HEK293 (cell line): ENCODE results near the gene KRTAP6-3.

Experiments used
- CTCF ChIA-PET: fragments of 350-600 bp; formaldehyde crosslinking; extraction: SDS; loops from one replicate; lab custom pipeline; 2021; ENCODE audit warnings: antibody characterized with exemption; lab: Yijun Ruan, JAX
- POLR2A ChIA-PET: fragments of 300-600 bp; formaldehyde crosslinking; extraction: SDS; loops from one replicate; lab custom pipeline; 2020; ENCODE audit warnings: antibody characterized with exemption, inconsistent platforms; lab: Yijun Ruan, JAX
- H3K27ac ChIP-seq: fragments of 200-500 bp; sonication (Bioruptor generic); 2 replicates; pipeline ENCODE4 v1.5.1; 2014; ENCODE audit warnings: low read depth, low read length, control low read depth, inconsistent platforms; ENCODE audit errors: extremely low read depth
- H3K36me3 ChIP-seq, 2 experiments: fragments of 200-500 bp in 1 of 2; sonication (Bioruptor generic) in 1 of 2; 1 replicate in 1 of 2; 2 replicates in 1 of 2; pipeline ENCODE4 v1.5.1; 2014 to 2017; ENCODE audit warnings: inconsistent platforms in 2 of 2, low read length in 2 of 2; ENCODE audit not compliant: control insufficient read depth in 2 of 2, insufficient read depth in 1 of 2
- H3K4me1 ChIP-seq: fragments of 200-500 bp; sonication (Bioruptor generic); 2 replicates; pipeline ENCODE4 v1.5.1; 2014; ENCODE audit warnings: mild to moderate bottlenecking, low read length, inconsistent platforms; ENCODE audit not compliant: control insufficient read depth, insufficient read depth
- H3K4me3 ChIP-seq: 2 replicates; pipeline ENCODE4 v1.5.1; 2011; ENCODE audit warnings: low read depth, mild to moderate bottlenecking, control low read depth, low read length, moderate library complexity
- H3K9me3 ChIP-seq: fragments of 200-500 bp; sonication (Bioruptor generic); 2 replicates; pipeline ENCODE4 v1.5.1; 2014; ENCODE audit warnings: low read depth, low read length, inconsistent platforms; ENCODE audit not compliant: control insufficient read depth, insufficient read depth
- GLIS2 ChIP-seq: fragments of 450-650 bp; formaldehyde crosslinking; IDR thresholded peaks from 2 replicates; pipeline ENCODE4 v1.5.1; 2016; ENCODE audit warnings: missing biosample characterization, missing genetic modification characterization
- SP7 ChIP-seq: fragments of 450-650 bp; formaldehyde crosslinking; IDR thresholded peaks from 2 replicates; pipeline ENCODE4 v1.5.1; 2016; ENCODE audit warnings: missing biosample characterization, missing genetic modification characterization
- ZBTB10 ChIP-seq: fragments of 450-650 bp; formaldehyde crosslinking; IDR thresholded peaks from 2 replicates; pipeline ENCODE4 v1.5.1; 2016; ENCODE audit warnings: missing biosample characterization, missing genetic modification characterization
- ZBTB7A ChIP-seq: fragments of 450-650 bp; formaldehyde crosslinking; IDR thresholded peaks from 2 replicates; pipeline ENCODE4 v1.5.1; 2016; ENCODE audit warnings: low read depth, missing biosample characterization, missing genetic modification characterization
- ZFHX2 ChIP-seq: fragments of 450-650 bp; formaldehyde crosslinking; conservative IDR thresholded peaks from 2 replicates; pipeline ENCODE4 v1.5.1; 2016; ENCODE audit warnings: missing biosample characterization, missing genetic modification characterization
- ZFP69B ChIP-seq: fragments of 450-650 bp; formaldehyde crosslinking; IDR thresholded peaks from 2 replicates; pipeline ENCODE4 v1.5.1; 2016; ENCODE audit warnings: missing biosample characterization, missing genetic modification characterization
- ZNF121 ChIP-seq: fragments of 450-650 bp; formaldehyde crosslinking; IDR thresholded peaks from 2 replicates; pipeline ENCODE4 v1.5.1; 2016; ENCODE audit warnings: missing biosample characterization, missing genetic modification characterization
- ZNF18 ChIP-seq: fragments of 450-650 bp; formaldehyde crosslinking; IDR thresholded peaks from 2 replicates; pipeline ENCODE4 v1.5.1; 2016; ENCODE audit warnings: missing biosample characterization, missing genetic modification characterization
- ZNF214 ChIP-seq: fragments of 450-650 bp; formaldehyde crosslinking; IDR thresholded peaks from 2 replicates; pipeline ENCODE4 v1.5.1; 2017; ENCODE audit warnings: missing biosample characterization, mild to moderate bottlenecking, missing genetic modification characterization, borderline replicate concordance
- ZNF248 ChIP-seq: fragments of 450-650 bp; formaldehyde crosslinking; IDR thresholded peaks from 2 replicates; pipeline ENCODE4 v1.5.1; 2017; ENCODE audit warnings: missing biosample characterization, missing genetic modification characterization
- ZNF302 ChIP-seq: fragments of 450-650 bp; formaldehyde crosslinking; IDR thresholded peaks from 2 replicates; pipeline ENCODE4 v1.5.1; 2016; ENCODE audit warnings: missing biosample characterization, missing genetic modification characterization, low read depth
- ZNF362 ChIP-seq: fragments of 450-650 bp; formaldehyde crosslinking; IDR thresholded peaks from 2 replicates; pipeline ENCODE4 v1.5.1; 2016; ENCODE audit warnings: missing biosample characterization, missing genetic modification characterization
- ZNF366 ChIP-seq: fragments of 450-650 bp; formaldehyde crosslinking; conservative IDR thresholded peaks from 2 replicates; pipeline ENCODE4 v1.5.1; 2016; ENCODE audit warnings: missing biosample characterization, missing genetic modification characterization
- ZNF48 ChIP-seq: fragments of 450-650 bp; formaldehyde crosslinking; IDR thresholded peaks from 2 replicates; pipeline ENCODE4 v1.5.1; 2016; ENCODE audit warnings: missing biosample characterization, missing genetic modification characterization
- ZNF544 ChIP-seq: fragments of 450-650 bp; formaldehyde crosslinking; IDR thresholded peaks from 2 replicates; pipeline ENCODE4 v1.5.0; 2017; ENCODE audit warnings: missing biosample characterization, missing genetic modification characterization
- ZNF555 ChIP-seq: fragments of 450-650 bp; formaldehyde crosslinking; conservative IDR thresholded peaks from 2 replicates; pipeline ENCODE4 v1.5.1; 2017; ENCODE audit warnings: missing biosample characterization, mild to moderate bottlenecking, missing genetic modification characterization, inconsistent platforms
- ZNF600 ChIP-seq: fragments of 450-650 bp; formaldehyde crosslinking; IDR thresholded peaks from 2 replicates; pipeline ENCODE4 v1.5.1; 2016; ENCODE audit warnings: missing biosample characterization, missing genetic modification characterization
- ZNF626 ChIP-seq: fragments of 450-650 bp; sonication (Bioruptor Pico); formaldehyde crosslinking; IDR thresholded peaks from 2 replicates; pipeline ENCODE4 v1.5.1; 2018; ENCODE audit warnings: missing biosample characterization, missing genetic modification characterization, inconsistent platforms
- ZNF660 ChIP-seq: fragments of 450-650 bp; IDR thresholded peaks from 2 replicates; pipeline ENCODE4 v1.5.1; 2018; ENCODE audit warnings: missing biosample characterization, mild to moderate bottlenecking, missing genetic modification characterization
- ZNF830 ChIP-seq: fragments of 450-650 bp; IDR thresholded peaks from 2 replicates; pipeline ENCODE4 v1.5.0; 2018; ENCODE audit warnings: missing biosample characterization, missing genetic modification characterization, low read depth, mild to moderate bottlenecking, moderate library complexity
- ZSCAN16 ChIP-seq: fragments of 450-650 bp; formaldehyde crosslinking; IDR thresholded peaks from 2 replicates; pipeline ENCODE4 v1.5.1; 2016; ENCODE audit warnings: missing biosample characterization, missing genetic modification characterization
- ZSCAN4 ChIP-seq: fragments of 450-650 bp; formaldehyde crosslinking; IDR thresholded peaks from 2 replicates; pipeline ENCODE4 v1.5.1; 2017; ENCODE audit warnings: missing biosample characterization, missing genetic modification characterization
- TF ChIP-seq, protein P1 (sequence below): fragments of 450-650 bp; formaldehyde crosslinking; conservative IDR thresholded peaks from 2 replicates; pipeline ENCODE4 v1.5.1; 2016; ENCODE audit warnings: low read depth, missing biosample characterization, missing genetic modification characterization
- TF ChIP-seq, protein P2 (sequence below): fragments of 450-650 bp; formaldehyde crosslinking; IDR thresholded peaks from 2 replicates; pipeline ENCODE4 v1.5.1; 2017; ENCODE audit warnings: missing biosample characterization, missing genetic modification characterization

Gene KRTAP6-3

GRCh38 chr21:30563630-30564029 is 28.6 kb upstream of the KRTAP6-3 start:
- H3K27ac ChIP-seq = no peak overlapping the region
- no peaks in the 10 kb centered on the region for H3K36me3 ChIP-seq
- H3K4me3 ChIP-seq = no peak overlapping the region
- POLR2A ChIA-PET = no interaction called here
- CTCF ChIA-PET = no interaction called here
- H3K9me3 ChIP-seq = no peaks in the 10 kb centered on the region
- H3K4me1 ChIP-seq = no peaks in the 10 kb centered on the region
- TF ChIP-seq, protein P1, sequence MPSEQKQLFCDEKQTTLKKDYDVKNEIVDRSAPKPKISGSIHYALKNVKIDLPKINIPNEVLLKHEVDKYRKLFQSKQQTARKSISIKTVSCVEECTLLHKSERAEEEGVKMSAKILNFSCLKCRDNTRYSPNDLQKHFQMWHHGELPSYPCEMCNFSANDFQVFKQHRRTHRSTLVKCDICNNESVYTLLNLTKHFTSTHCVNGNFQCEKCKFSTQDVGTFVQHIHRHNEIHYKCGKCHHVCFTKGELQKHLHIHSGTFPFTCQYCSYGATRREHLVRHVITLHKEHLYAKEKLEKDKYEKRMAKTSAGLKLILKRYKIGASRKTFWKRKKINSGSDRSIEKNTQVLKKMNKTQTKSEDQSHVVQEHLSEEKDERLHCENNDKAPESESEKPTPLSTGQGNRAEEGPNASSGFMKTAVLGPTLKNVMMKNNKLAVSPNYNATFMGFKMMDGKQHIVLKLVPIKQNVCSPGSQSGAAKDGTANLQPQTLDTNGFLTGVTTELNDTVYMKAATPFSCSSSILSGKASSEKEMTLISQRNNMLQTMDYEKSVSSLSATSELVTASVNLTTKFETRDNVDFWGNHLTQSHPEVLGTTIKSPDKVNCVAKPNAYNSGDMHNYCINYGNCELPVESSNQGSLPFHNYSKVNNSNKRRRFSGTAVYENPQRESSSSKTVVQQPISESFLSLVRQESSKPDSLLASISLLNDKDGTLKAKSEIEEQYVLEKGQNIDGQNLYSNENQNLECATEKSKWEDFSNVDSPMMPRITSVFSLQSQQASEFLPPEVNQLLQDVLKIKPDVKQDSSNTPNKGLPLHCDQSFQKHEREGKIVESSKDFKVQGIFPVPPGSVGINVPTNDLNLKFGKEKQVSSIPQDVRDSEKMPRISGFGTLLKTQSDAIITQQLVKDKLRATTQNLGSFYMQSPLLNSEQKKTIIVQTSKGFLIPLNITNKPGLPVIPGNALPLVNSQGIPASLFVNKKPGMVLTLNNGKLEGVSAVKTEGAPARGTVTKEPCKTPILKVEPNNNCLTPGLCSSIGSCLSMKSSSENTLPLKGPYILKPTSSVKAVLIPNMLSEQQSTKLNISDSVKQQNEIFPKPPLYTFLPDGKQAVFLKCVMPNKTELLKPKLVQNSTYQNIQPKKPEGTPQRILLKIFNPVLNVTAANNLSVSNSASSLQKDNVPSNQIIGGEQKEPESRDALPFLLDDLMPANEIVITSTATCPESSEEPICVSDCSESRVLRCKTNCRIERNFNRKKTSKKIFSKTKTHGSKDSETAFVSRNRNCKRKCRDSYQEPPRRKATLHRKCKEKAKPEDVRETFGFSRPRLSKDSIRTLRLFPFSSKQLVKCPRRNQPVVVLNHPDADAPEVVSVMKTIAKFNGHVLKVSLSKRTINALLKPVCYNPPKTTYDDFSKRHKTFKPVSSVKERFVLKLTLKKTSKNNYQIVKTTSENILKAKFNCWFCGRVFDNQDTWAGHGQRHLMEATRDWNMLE = no peak
- TF ChIP-seq ZFP69B (no peak), ZNF302 (tag by site-specific recombination) (no peak), ZNF830 (tag by site-specific recombination) (no peak), ZNF544 (tag by site-specific recombination) (no peak), ZNF555 (tag by site-specific recombination) (no peak), ZFHX2 (no peak), ZBTB10 (tag by site-specific recombination) (no peak), ZNF362 (tag by site-specific recombination) (no peak), ZNF660 (tag by site-specific recombination) (no peak)
- TF ChIP-seq, all 188 proteins: peak for 0

GRCh38 chr21:30567617-30568016 is 24.6 kb upstream of the KRTAP6-3 start:
- CTCF ChIA-PET = interaction anchor here (0.6 to 1.2 kb wide), 3 partner anchors 61 to 159 kb away, joined by 3 read pairs; no protein-coding TSS in a partner anchor
- H3K4me1 ChIP-seq = no peaks in the 10 kb centered on the region
- POLR2A ChIA-PET = no interaction called here
- TF ChIP-seq ZNF48 (tag by site-specific recombination) (no peak), ZBTB7A (no peak), ZNF121 (no peak), ZSCAN4 (tag by site-specific recombination) (no peak), ZNF248 (tag by site-specific recombination) (no peak), ZNF18 (tag by site-specific recombination) (no peak), ZNF600 (tag by site-specific recombination) (no peak), SP7 (tag by site-specific recombination) (no peak), ZNF366 (tag by site-specific recombination) (no peak), ZNF214 (tag by site-specific recombination) (no peak), GLIS2 (no peak), ZNF626 (tag by site-specific recombination) (no peak), ZSCAN16 (no peak)
- TF ChIP-seq, protein P2, sequence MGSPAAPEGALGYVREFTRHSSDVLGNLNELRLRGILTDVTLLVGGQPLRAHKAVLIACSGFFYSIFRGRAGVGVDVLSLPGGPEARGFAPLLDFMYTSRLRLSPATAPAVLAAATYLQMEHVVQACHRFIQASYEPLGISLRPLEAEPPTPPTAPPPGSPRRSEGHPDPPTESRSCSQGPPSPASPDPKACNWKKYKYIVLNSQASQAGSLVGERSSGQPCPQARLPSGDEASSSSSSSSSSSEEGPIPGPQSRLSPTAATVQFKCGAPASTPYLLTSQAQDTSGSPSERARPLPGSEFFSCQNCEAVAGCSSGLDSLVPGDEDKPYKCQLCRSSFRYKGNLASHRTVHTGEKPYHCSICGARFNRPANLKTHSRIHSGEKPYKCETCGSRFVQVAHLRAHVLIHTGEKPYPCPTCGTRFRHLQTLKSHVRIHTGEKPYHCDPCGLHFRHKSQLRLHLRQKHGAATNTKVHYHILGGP (tag by site-specific recombination) = no peak

More at GRCh38 chr21:30567617-30568016, 24.6 kb upstream of the KRTAP6-3 start:
- no peak overlapping the region for H3K27ac ChIP-seq
- H3K4me3 ChIP-seq = no peak overlapping the region
- H3K36me3 ChIP-seq = no peaks in the 10 kb centered on the region
- H3K9me3 ChIP-seq = no peaks in the 10 kb centered on the region
